HepG2 (cell line): ENCODE results near the gene ZPR1. TPM values are rescaled to one million over a fixed set of nuclear protein-coding genes. Genes with fewer than 3 reads are reported as not detected.

Experiments used
- ATAC-seq: fragments of 200-7000 bp; cut with Tn5 transposase; 3 replicates; pipeline ENCODE4 v1.9.1; 2020; ENCODE audit warnings: mild to moderate bottlenecking, moderate library complexity
- BruUV-seq: library from RNA; stranded (reverse); fragments of 400-500 nt; replicated peaks from 2 replicates; lab custom pipeline; 2021; lab: Mats Ljungman, UMichigan
- CTCF ChIA-PET: fragments of 300-600 bp; formaldehyde crosslinking; extraction: SDS; loops from one replicate; lab custom pipeline; 2021; ENCODE audit warnings: low total read pairs, inconsistent platforms, low intra/inter-chr PET ratio; lab: Yijun Ruan, JAX
- POLR2A ChIA-PET: fragments of 350-600 bp; sonication (Branson Sonifier 250); formaldehyde crosslinking; loops from one replicate; lab custom pipeline; 2020; ENCODE audit warnings: antibody characterized with exemption, inconsistent platforms; lab: Yijun Ruan, JAX
- DNase-seq: peaks from one replicate; pipeline ENCODE4 v3.0.0-alpha.2; 2015; ENCODE audit warnings: low spot score
- FAIRE-seq: peaks from 3 replicates; lab custom pipeline; 2011; peaks lifted over from hg19 to GRCh38; lab: Jason Lieb, UNC
- H2AFZ ChIP-seq: one replicate; pipeline ENCODE4 v1.6.1; 2011; ENCODE audit warnings: low read length, inconsistent platforms
- H3K27ac ChIP-seq: fragments of 300-600 bp; 3 replicates; pipeline ENCODE4 v1.8.0; 2011; ENCODE audit warnings: mixed run types, mild to moderate bottlenecking, mixed read lengths, low read length, inconsistent platforms; ENCODE audit not compliant: insufficient read depth; ENCODE audit errors: extremely low read length
- H3K27me3 ChIP-seq, 2 experiments: fragments of 200-600 bp in 1 of 2; 2 replicates in 1 of 2; 3 replicates in 1 of 2; pipeline versions ENCODE4 v1.6.0 to v1.8.0; 2011; ENCODE audit warnings: low read length in 2 of 2, mild to moderate bottlenecking in 2 of 2, moderate library complexity in 2 of 2, inconsistent platforms in 1 of 2; ENCODE audit not compliant: insufficient read depth in 2 of 2, control insufficient read depth in 1 of 2
- H3K36me3 ChIP-seq, 2 experiments: fragments of 200-600 bp in 1 of 2; replicated peaks in 1 of 2; 2 replicates in 1 of 2; 3 replicates in 1 of 2; pipeline versions ENCODE4 v1.5.1 to v1.8.0; 2011; ENCODE audit warnings: low read length in 2 of 2, inconsistent platforms in 1 of 2; ENCODE audit not compliant: insufficient read depth in 2 of 2, control insufficient read depth in 1 of 2
- H3K4me1 ChIP-seq: 2 replicates; pipeline ENCODE4 v1.5.1; 2012; ENCODE audit warnings: low read length, inconsistent platforms; ENCODE audit not compliant: insufficient read depth
- H3K4me2 ChIP-seq: 2 replicates; pipeline ENCODE4 v1.6.0; 2011; ENCODE audit warnings: low read depth, low read length, inconsistent platforms
- H3K4me3 ChIP-seq, 3 experiments: fragments of 200-600 bp in 1 of 3; sonication (generic), shearing (Covaris generic) in 1 of 3; replicated peaks in 1 of 3; 2 replicates each; pipeline ENCODE4 v1.5.1; 2011 to 2016; ENCODE audit warnings: low read length in 3 of 3, inconsistent platforms in 2 of 3, low read depth in 2 of 3, mild to moderate bottlenecking in 2 of 3, control low read depth in 1 of 3, mixed read lengths in 1 of 3; ENCODE audit not compliant: insufficient read depth in 1 of 3
- H3K79me2 ChIP-seq: one replicate; pipeline ENCODE4 v1.6.1; 2011; ENCODE audit warnings: low read length, inconsistent platforms; ENCODE audit not compliant: insufficient read depth
- H3K9ac ChIP-seq: 2 replicates; pipeline ENCODE4 v1.6.0; 2011; ENCODE audit warnings: mild to moderate bottlenecking, low read depth, low read length, inconsistent platforms; ENCODE audit not compliant: insufficient read depth
- H3K9me3 ChIP-seq: 2 replicates; pipeline ENCODE4 v1.5.1; 2012; ENCODE audit warnings: mild to moderate bottlenecking, low read length
- H4K20me1 ChIP-seq: 2 replicates; pipeline ENCODE4 v1.6.0; 2011; ENCODE audit warnings: inconsistent platforms, mild to moderate bottlenecking, low read length, moderate library complexity; ENCODE audit not compliant: insufficient read depth
- CEBPB ChIP-seq: IDR thresholded peaks from 2 replicates; pipeline ENCODE4 v1.6.1; 2011; ENCODE audit warnings: low read depth, low read length, improper control_type of control experiment, borderline replicate concordance
- HCFC1 ChIP-seq: fragments of 150-350 bp; IDR thresholded peaks from 2 replicates; pipeline ENCODE4 v1.6.1; 2014; ENCODE audit warnings: low read depth, low read length
- HNF1A ChIP-seq, 2 experiments: sonication (generic) in 1 of 2; formaldehyde crosslinking in 1 of 2; IDR thresholded peaks; 2 replicates each; pipeline versions ENCODE4 v1.4.0 to v1.6.1; 2016 to 2020; ENCODE audit warnings: borderline replicate concordance in 1 of 2, low read depth in 1 of 2, mild to moderate bottlenecking in 1 of 2, missing genetic modification reagents in 1 of 2
- POGZ ChIP-seq: sonication (generic); formaldehyde crosslinking; IDR thresholded peaks from 2 replicates; pipeline ENCODE4 v1.4.0; 2020; ENCODE audit warnings: mild to moderate bottlenecking, missing genetic modification reagents
- SKIL ChIP-seq: sonication (generic); formaldehyde crosslinking; IDR thresholded peaks from 2 replicates; pipeline ENCODE4 v1.8.0; 2022; ENCODE audit warnings: missing genetic modification reagents, mild to moderate bottlenecking, moderate library complexity, borderline replicate concordance
- SRSF4 ChIP-seq: fragments of 200-400 bp; formaldehyde crosslinking; IDR thresholded peaks from one replicate; pipeline ENCODE4 v1.6.1; 2018; ENCODE audit warnings: mild to moderate bottlenecking, low read depth, low read length, moderate library complexity; ENCODE audit not compliant: poor library complexity, severe bottlenecking
- ZBTB33 ChIP-seq: sonication (generic); formaldehyde crosslinking; IDR thresholded peaks from 2 replicates; pipeline ENCODE4 v1.4.0; 2020; ENCODE audit warnings: missing genetic modification reagents
- ZNF737 ChIP-seq: sonication (generic); formaldehyde crosslinking; IDR thresholded peaks from 2 replicates; pipeline ENCODE4 v1.5.0; 2020; ENCODE audit warnings: missing genetic modification reagents, mild to moderate bottlenecking, borderline replicate concordance
- WGBS: methylation state at CpG from one replicate; pipeline ENCODE4 v1.1.6; 2017; ENCODE audit warnings: low lambda C conversion rate; 5-methylcytosine and 5-hydroxymethylcytosine counted together
- in situ Hi-C: cut with HindIII; loops from 2 replicates; pipeline ENCODE4 v1.10.0; 2017; ENCODE audit warnings: low pct_unique_long_range_greater_than_20kb; ENCODE audit not compliant: extremely low pct_ligation_motif_present
- intact Hi-C: fragments of 100-400 bp; cut with micrococcal nuclease; formaldehyde crosslinking; loops from one replicate; pipeline ENCODE4 v1.10.0; 2022; ENCODE audit not compliant: unreplicated experiment
- polyA plus RNA-seq, 8 experiments: library from polyadenylated mRNA; depleted of rRNA in 3 of 8; stranded (reverse) in 7 of 8; unstranded in 1 of 8; fragments of >200 nt; fragmentation: Illumina TruSeq in 4 of 8; extraction: Trizol in 4 of 8; gene quantifications; 2 replicates each; pipeline versions ENCODE4 v1.2.1 to v1.2.3, GENCODE V29; 2011 to 2016; ENCODE audit warnings: low read depth in 4 of 8, missing spikeins in 1 of 8, mixed read lengths in 1 of 8; ENCODE audit not compliant: insufficient read depth in 1 of 8
- total RNA-seq, 5 experiments: library from RNA; depleted of rRNA; stranded (reverse); fragments of >200 nt; fragmentation: Illumina TruSeq; extraction: Trizol; gene quantifications; 2 replicates each; pipeline ENCODE4 v1.2.3, GENCODE V29; 2016; ENCODE audit warnings: low read depth in 1 of 5

ZPR1 gene
- total and polyA plus RNA-seq, 2 of the 13 experiments (the other 11 are each of a cell fraction or from before 2014, with no cell fraction given), result 40.0 to 79.3 TPM

GRCh38 chr11:116777056-116777455, 10.8 kb downstream of the ZPR1 start:
- no TSS peak for BruUV-seq
- H4K20me1 ChIP-seq, result no peaks in the 10 kb centered on the region
- no peak for ATAC-seq
- in situ Hi-C loops, result no loop called here
- 58% methylated on average over 2 of the region's 7 CpGs for WGBS
- H3K9ac ChIP-seq, result no peak overlapping the region
- DNase-seq, result no peak
- no peak overlapping the region for H3K4me3 ChIP-seq
- TF ChIP-seq SRSF4, result no peak
- no peak for TF ChIP-seq ZNF737 (CRISPR knock-in tag)
- TF ChIP-seq SKIL (CRISPR knock-in tag), result no peak
- TF ChIP-seq ZBTB33 (CRISPR knock-in tag), result peak; percentile 97
- TF ChIP-seq HCFC1, result no peak
- TF ChIP-seq POGZ (CRISPR knock-in tag), result 0 out of 2 replicates have a peak, but pooled peaks have one; percentile 16
- TF ChIP-seq CEBPB, result 0 out of 2 replicates have a peak, but pooled peaks have one; percentile 30
- TF ChIP-seq HNF1A (IDR thresholded peaks at IDR 0.05; ENCODE audit: low read depth), result no peak
- no peak for TF ChIP-seq HNF1A (CRISPR knock-in tag; IDR thresholded peaks at IDR 0.05; ENCODE audit: borderline replicate concordance)
- H3K4me2 ChIP-seq, result no peak overlapping the region
- POLR2A ChIA-PET, result interaction anchor here (2.5 to 8.4 kb wide), 2 partner anchors 11 to 60 kb away, joined by 12 to 78 read pairs; partner anchors contain the start of genes APOA1, APOA5 and ZPR1
- peaks cover 5% of the 10 kb centered on the region for H3K79me2 ChIP-seq
- no peak overlapping the region for H3K27ac ChIP-seq
- intact Hi-C loops, result no loop called here
- H3K4me1 ChIP-seq, result peaks cover 27% of the 10 kb centered on the region
- no peaks in the 10 kb centered on the region for H3K27me3 ChIP-seq
- peaks cover 20 to 39% of the 10 kb centered on the region in 2 experiments for H3K36me3 ChIP-seq
- FAIRE-seq, result no peak
- no peak overlapping the region for H2AFZ ChIP-seq
- CTCF ChIA-PET, result no interaction called here
- H3K9me3 ChIP-seq, result no peaks in the 10 kb centered on the region
